ENCODE results near the gene SH3BP1.

GRCh38 chr22:37626144-37626543 is 13.3 kb upstream of the SH3BP1 start:
- TF ChIP-seq CTCF (IDR thresholded peaks at IDR 0.05) (peak in 3 of 4 experiments; percentile 20 to 32 (median 23)), POLR2A (IDR thresholded peaks at IDR 0.05) (no peak), POLR2AphosphoS5 (IDR thresholded peaks at IDR 0.05) (peak; percentile 30), EP300 (IDR thresholded peaks at IDR 0.05) (no peak)

Data from gastroesophageal sphincter (tissue), 3 donors.